SK-N-SH treated with all-trans-retinoic acid at 6 μM for 48 hours (cell line): ENCODE results near the gene PEG3.

Experiments used
- ATAC-seq: fragments of 200-7000 bp; cut with Tn5 transposase; 3 replicates; pipeline ENCODE4 v1.9.1; 2020; ENCODE audit warnings: mild to moderate bottlenecking, moderate library complexity
- ARNTL ChIP-seq: fragments of 450-650 bp; formaldehyde crosslinking; IDR thresholded peaks from 2 replicates; pipeline ENCODE4 v1.5.0; 2020; ENCODE audit warnings: low read depth, mild to moderate bottlenecking, moderate library complexity, borderline replicate concordance
- BACH2 ChIP-seq: fragments of 250-450 bp; sonication (Bioruptor Pico); IDR thresholded peaks from 2 replicates; pipeline ENCODE4 v1.9.0; 2021; ENCODE audit warnings: mild to moderate bottlenecking, borderline replicate concordance
- CREB5 ChIP-seq: fragments of 250-450 bp; sonication (Bioruptor Pico); IDR thresholded peaks from 2 replicates; pipeline ENCODE4 v1.5.1; 2020; ENCODE audit warnings: low read depth, mild to moderate bottlenecking, moderate library complexity
- CSRNP3 ChIP-seq: fragments of 250-450 bp; sonication (Bioruptor Pico); IDR thresholded peaks from 2 replicates; pipeline ENCODE4 v1.5.1; 2021; ENCODE audit warnings: mild to moderate bottlenecking, moderate library complexity
- ESRRG ChIP-seq: fragments of 250-450 bp; sonication (Bioruptor Pico); IDR thresholded peaks from 2 replicates; pipeline ENCODE4 v1.6.1; 2021; ENCODE audit warnings: mild to moderate bottlenecking
- GLIS3 ChIP-seq: fragments of 250-450 bp; sonication (Bioruptor Pico); IDR thresholded peaks from 2 replicates; pipeline ENCODE4 v1.5.0; 2020; ENCODE audit warnings: mild to moderate bottlenecking, moderate library complexity
- ISL1 ChIP-seq: fragments of 250-450 bp; sonication (Bioruptor Pico); IDR thresholded peaks from 2 replicates; pipeline ENCODE4 v2.1.2; 2022; ENCODE audit warnings: mild to moderate bottlenecking, moderate library complexity
- OSR1 ChIP-seq: fragments of 250-450 bp; sonication (Bioruptor Pico); IDR thresholded peaks from 2 replicates; pipeline ENCODE4 v1.8.0; 2022; ENCODE audit warnings: moderate library complexity, mild to moderate bottlenecking, inconsistent platforms
- PATZ1 ChIP-seq: fragments of 250-450 bp; sonication (Bioruptor Pico); IDR thresholded peaks from 2 replicates; pipeline ENCODE4 v1.8.0; 2020; ENCODE audit warnings: mild to moderate bottlenecking, moderate library complexity, borderline replicate concordance
- POU6F1 ChIP-seq: fragments of 250-450 bp; sonication (Bioruptor Pico); IDR thresholded peaks from 2 replicates; pipeline ENCODE4 v1.8.0; 2021; ENCODE audit warnings: low read depth, mild to moderate bottlenecking, moderate library complexity, borderline replicate concordance
- PPARA ChIP-seq: fragments of 250-450 bp; sonication (Bioruptor Pico); IDR thresholded peaks from 2 replicates; pipeline ENCODE4 v1.5.0; 2020; ENCODE audit warnings: mild to moderate bottlenecking, borderline replicate concordance
- RARB ChIP-seq: fragments of 250-450 bp; sonication (Bioruptor Pico); IDR thresholded peaks from 2 replicates; pipeline ENCODE4 v1.8.0; 2021; ENCODE audit warnings: mild to moderate bottlenecking, moderate library complexity
- SNAI2 ChIP-seq: fragments of 250-450 bp; sonication (Bioruptor Pico); IDR thresholded peaks from 2 replicates; pipeline ENCODE4 v1.5.0; 2020; ENCODE audit warnings: mild to moderate bottlenecking, moderate library complexity
- TCF4 ChIP-seq: fragments of 250-450 bp; sonication (Bioruptor Pico); IDR thresholded peaks from 2 replicates; pipeline ENCODE4 v1.8.0; 2021; ENCODE audit warnings: mild to moderate bottlenecking, moderate library complexity, borderline replicate concordance
- TOX ChIP-seq: fragments of 250-450 bp; sonication (Bioruptor Pico); IDR thresholded peaks from 2 replicates; pipeline ENCODE4 v1.8.0; 2021; ENCODE audit warnings: mild to moderate bottlenecking, moderate library complexity, borderline replicate concordance
- TSHZ2 ChIP-seq: fragments of 250-450 bp; sonication (Bioruptor Pico); IDR thresholded peaks from 2 replicates; pipeline ENCODE4 v1.5.0; 2020; ENCODE audit warnings: mild to moderate bottlenecking, moderate library complexity
- ZFP3 ChIP-seq: fragments of 250-450 bp; sonication (Bioruptor Pico); IDR thresholded peaks from 2 replicates; pipeline ENCODE4 v1.5.0; 2020; ENCODE audit warnings: mild to moderate bottlenecking, moderate library complexity
- ZFP30 ChIP-seq: fragments of 450-650 bp; formaldehyde crosslinking; IDR thresholded peaks from 2 replicates; pipeline ENCODE4 v1.5.0; 2022; ENCODE audit warnings: mild to moderate bottlenecking, moderate library complexity
- ZNF565 ChIP-seq: fragments of 450-650 bp; formaldehyde crosslinking; conservative IDR thresholded peaks from 2 replicates; pipeline ENCODE4 v1.5.0; 2020; ENCODE audit warnings: low read depth, mild to moderate bottlenecking, moderate library complexity
- ZNF70 ChIP-seq: fragments of 450-650 bp; formaldehyde crosslinking; IDR thresholded peaks from 2 replicates; pipeline ENCODE4 v1.5.0; 2020; ENCODE audit warnings: mild to moderate bottlenecking, moderate library complexity
- ZNF8 ChIP-seq: fragments of 450-650 bp; formaldehyde crosslinking; IDR thresholded peaks from 2 replicates; pipeline ENCODE4 v1.5.0; 2020; ENCODE audit warnings: mild to moderate bottlenecking, moderate library complexity

PEG3 gene

GRCh38 chr19:56873493-56873892 lies 33.0 kb upstream of the PEG3 start:
- ATAC-seq, result no peak
- TF ChIP-seq CSRNP3 (CRISPR knock-in tag) (no peak), ARNTL (CRISPR knock-in tag) (no peak), PPARA (CRISPR knock-in tag) (no peak), TCF4 (CRISPR knock-in tag) (no peak), ISL1 (CRISPR knock-in tag) (no peak), CREB5 (no peak), OSR1 (CRISPR knock-in tag) (no peak), ZNF565 (no peak), TOX (CRISPR knock-in tag) (no peak), POU6F1 (CRISPR knock-in tag) (no peak), ESRRG (CRISPR knock-in tag) (no peak), PATZ1 (CRISPR knock-in tag) (no peak), ZNF8 (no peak), BACH2 (CRISPR knock-in tag) (no peak)
- TF ChIP-seq, all 23 proteins: peak for 0

GRCh38 chr19:56869886-56870285 lies 29.4 kb upstream of the PEG3 start:
- no peak for ATAC-seq
- TF ChIP-seq ZNF8 (no peak), TSHZ2 (CRISPR knock-in tag) (no peak), CREB5 (no peak), OSR1 (CRISPR knock-in tag) (no peak)

- ATAC-seq, result no peak
- TF ChIP-seq ISL1 (CRISPR knock-in tag) (no peak), RARB (CRISPR knock-in tag) (no peak), TCF4 (CRISPR knock-in tag) (no peak), ZNF70 (CRISPR knock-in tag) (no peak), ZNF565 (no peak), SNAI2 (CRISPR knock-in tag) (no peak), GLIS3 (CRISPR knock-in tag) (no peak), PPARA (CRISPR knock-in tag) (no peak), ZFP3 (CRISPR knock-in tag) (no peak), ESRRG (CRISPR knock-in tag) (no peak), TSHZ2 (CRISPR knock-in tag) (no peak), ZFP30 (CRISPR knock-in tag) (no peak), ZNF8 (no peak), CREB5 (no peak), TOX (CRISPR knock-in tag) (no peak), OSR1 (CRISPR knock-in tag) (no peak)
Observed at GRCh38 chr19:56868446-56868845, 27.9 kb upstream of the PEG3 start.
